GM19467 (cell line): ENCODE results near the gene HOXB6.

Experiments
- ATAC-seq: cut with Tn5 transposase; IDR thresholded peaks from one replicate; pipeline ENCODE4 v1.9.1; 2021; ENCODE audit warnings: mild to moderate bottlenecking, moderate library complexity; ENCODE audit not compliant: unreplicated experiment

Gene HOXB6

DNA sequence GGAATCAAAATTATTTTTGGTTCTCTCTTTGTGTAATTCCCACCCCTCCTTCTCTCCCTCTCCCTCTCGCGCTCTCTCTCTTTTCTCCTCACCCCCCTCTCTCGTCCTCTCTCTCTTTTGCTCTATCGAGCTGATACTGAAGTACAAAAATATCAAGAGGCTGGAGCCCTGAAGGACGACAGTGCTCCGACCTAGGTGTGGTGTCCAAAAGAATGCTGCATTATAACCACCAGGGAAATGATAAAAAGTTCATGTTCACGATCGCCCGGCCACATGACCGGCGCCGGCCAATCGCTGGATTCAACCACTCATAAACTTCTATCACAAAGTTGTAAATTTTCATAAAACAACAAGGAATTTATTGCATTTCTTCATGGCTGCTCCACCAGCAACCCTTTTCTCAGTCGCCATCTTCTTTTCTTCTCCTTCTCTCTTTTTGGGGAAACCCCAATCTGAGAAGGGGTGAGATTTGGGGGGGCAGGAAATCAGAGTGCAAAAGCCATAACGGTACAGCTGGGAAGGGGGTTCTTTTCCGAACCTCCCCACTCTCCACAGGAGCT lies at the start of gene HOXB6:
TSS of gene HOXB6 (minus strand) at position 217 of the 560 bp plus-strand sequence. CDS start 6,836 bp downstream, outside the sequence.
- no peak for ATAC-seq

DNA sequence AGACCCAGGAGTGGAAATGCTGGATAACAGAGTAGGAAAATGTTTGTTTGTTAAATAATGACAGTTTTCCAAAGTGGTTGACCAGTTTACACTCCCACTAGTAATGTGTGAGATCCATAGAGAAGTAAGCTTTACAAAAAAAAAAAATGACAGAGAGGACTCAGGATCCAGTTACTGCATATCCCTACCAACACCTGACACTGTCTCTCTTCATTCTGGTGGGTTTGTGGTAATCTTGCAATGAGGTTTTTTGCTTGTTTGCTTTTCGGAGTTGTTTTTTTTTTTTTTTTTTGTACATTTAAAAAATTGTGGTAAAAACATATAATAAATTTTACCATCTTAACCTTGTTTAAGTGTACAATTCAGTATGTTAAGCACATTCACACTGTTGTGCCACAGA lies 45.0 kb upstream of the HOXB6 start:
- no peak for ATAC-seq

DNA sequence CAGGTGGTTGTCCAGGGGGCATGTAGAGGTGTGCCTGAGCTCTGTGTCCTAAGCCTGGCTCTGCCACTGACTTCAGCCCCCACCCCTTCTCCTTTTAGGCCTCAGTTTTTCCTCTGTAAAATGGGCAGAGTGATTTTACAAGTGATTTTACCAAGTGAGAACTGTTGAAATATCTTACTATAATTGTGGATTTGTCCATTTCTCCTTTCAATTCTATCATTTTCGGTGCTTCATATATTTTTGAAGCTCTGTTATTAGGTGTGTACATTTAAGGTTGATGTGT lies 43.1 kb upstream of the HOXB6 start:
- no peak for ATAC-seq

DNA sequence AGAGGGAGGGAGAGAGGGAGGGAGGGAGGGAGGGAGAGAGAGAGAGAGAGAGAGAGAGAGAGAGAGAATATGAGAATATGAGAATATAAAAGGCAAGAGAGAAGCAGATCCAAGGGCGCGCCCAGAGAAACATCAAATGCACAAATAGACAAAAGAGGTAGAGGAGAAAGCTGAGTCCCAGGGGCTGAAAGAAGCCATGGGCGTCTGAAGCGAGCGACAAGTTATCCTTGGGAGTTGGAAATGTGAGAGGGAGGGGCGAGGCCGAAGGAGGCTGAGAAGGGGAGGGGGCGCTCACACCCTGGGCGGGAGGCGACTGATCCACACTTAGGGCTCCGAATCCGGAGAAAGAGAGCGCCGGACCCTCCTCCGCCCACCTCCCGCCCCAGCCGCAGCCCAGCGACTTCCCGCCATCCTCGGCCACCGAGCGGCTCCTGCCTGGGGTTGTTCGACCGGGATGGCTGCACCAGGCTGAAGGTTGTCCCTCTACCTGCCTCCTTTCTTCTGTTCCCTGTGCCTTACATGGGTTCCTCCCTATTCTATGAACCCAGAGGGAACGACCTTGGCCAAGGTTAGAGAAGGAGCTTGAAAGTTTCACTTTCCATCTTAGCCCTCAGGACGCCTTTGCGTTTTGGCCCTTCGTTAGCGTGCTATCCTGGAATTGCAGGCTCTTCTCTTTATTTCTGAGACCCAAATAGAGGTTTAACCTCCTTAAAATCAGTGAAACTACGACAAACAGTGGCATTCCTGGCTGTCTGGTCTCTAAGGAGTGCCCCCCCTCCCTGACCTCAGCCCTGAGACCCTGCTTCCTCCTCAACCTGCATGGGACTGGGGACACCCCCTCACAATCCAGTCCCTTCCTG lies 42.5 kb upstream of the HOXB6 start:
- no peak for ATAC-seq

DNA sequence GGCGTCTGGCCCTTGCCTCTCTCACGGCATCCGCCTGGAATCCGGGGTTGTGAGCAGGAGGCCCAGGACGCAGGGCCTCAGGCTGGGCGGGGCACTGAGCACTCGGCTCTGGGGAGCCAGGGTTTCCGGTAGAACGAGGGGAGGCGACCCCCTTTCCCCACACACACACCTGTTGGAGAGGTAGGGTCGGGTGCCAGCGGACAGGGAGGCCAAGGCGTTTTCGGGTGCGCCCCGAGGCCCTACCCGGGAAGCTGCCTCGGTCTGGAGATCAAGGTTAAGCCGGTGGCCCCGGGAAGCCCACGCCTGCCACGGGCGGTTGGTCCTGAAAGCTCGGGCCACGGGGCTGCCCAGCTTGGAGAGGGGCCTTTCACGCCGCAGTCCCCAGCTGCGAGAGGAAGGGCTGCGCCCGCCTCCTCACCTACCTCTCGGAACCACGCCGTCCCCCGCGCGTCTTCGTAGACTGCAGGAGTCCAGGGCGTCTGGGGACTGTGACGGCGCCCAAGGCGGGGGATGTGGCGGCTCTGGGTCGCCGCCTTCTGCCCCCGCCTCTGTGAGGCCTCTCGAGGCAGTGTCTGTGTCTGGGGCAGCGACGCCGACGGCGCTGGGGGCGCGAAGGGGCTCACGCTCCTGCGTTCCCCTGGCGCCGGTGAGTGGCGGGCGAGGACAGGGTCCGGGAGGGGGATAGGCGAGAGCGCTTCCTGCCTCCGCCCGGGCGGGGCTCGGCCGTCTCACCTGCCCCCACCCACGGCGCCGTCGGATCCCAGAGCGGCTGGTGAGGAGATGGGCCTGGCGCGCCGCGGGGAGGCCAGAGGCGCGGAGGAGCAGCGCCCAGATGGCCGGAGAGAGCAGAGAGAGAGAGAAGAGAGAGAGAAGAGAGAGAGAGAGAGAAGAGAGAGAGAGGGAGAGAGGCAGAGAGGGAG lies 41.7 kb upstream of the HOXB6 start:
- no peak for ATAC-seq

DNA sequence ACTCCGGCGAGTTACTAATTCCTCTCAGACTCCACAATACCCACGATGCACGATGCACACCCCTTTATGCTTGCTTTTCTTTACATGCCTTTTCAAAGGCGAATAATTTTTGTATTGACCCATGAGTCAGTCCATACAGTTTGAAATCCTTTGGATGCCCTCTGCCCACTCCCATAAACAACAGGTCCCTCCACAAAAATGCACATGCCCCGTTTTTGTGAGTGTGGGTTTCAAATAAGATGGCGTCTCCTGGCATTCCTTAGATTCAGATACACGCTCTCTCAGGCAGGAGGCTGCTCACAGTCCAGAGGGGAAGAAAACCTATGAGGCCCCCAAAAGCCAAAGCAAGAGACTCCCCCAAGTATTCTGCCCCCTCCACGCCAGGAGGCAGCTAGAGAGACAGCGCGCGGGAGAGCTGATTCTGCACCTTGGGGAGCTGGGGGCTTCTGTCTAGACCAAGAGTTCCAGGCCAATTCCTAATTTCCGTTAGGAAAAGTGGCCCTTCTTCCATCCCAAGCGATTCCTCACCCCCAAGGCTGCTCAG lies 40.9 kb upstream of the HOXB6 start:
- no peak for ATAC-seq

DNA sequence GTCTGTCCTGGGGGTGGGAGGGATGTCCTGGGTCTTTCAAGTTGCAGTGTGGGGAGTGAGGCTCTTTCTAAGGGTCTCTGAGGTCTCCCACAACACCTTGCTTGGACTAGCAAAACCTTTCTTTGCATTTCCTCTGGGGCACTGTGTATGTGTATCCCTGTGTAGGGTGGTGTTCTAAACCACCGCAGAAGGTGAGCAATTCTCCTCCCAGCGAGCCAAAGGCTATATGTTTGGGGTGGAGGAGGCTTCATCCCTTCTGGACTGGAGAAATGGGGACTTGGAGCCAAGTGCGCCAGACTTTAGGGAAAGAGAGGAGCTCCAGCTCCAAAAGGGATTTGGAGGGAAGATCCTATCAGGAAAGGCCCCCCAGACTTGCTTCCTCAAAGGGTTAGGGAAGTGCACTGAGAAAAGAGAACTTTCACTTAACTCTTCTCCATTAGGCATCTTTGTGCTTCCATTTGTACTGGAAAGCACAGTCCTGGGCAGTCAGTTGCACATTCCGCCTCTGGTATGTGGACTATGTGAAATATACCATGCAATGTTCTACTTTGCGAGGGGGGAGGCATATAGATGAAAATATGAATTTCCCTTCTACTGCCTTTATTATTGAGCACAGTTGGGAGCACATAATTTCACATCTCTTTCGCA lies 40.2 kb upstream of the HOXB6 start:
- ATAC-seq = no peak

DNA sequence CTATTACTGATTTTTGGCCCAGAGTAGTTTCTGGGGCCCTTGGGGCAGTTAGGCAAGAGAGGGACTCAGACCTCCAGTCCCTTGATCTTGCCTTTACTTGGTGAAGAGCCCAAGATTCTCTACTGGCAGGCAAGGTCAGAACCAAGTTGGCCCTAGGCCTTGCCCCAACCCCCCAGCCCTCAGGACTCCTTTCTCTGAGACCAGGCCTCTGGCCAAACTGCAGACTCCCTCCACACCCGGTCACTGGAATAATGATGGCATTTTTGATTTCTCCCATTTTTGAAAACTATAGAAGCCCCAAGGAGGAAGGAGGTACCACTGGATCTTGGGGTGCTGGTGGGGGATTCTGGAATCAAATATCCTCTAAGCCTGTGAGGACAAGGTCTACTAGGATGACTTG lies 39.4 kb upstream of the HOXB6 start:
- ATAC-seq = no peak

DNA sequence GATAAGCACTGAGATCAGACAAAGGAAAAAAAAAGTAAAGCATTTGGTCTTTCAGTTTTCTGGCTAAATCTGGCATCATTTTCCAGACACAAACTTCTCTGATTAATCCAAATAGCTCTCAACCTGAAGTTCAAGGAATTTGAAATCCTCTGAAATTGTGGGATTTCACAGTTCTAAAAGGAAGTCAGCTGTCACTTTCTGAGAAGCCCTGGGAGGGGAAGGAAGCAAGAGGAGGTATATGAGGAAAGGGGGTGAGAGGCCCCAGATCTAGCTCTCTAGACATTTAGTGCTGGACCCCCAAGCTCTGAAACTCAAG lies 38.9 kb upstream of the HOXB6 start:
- ATAC-seq = no peak

DNA sequence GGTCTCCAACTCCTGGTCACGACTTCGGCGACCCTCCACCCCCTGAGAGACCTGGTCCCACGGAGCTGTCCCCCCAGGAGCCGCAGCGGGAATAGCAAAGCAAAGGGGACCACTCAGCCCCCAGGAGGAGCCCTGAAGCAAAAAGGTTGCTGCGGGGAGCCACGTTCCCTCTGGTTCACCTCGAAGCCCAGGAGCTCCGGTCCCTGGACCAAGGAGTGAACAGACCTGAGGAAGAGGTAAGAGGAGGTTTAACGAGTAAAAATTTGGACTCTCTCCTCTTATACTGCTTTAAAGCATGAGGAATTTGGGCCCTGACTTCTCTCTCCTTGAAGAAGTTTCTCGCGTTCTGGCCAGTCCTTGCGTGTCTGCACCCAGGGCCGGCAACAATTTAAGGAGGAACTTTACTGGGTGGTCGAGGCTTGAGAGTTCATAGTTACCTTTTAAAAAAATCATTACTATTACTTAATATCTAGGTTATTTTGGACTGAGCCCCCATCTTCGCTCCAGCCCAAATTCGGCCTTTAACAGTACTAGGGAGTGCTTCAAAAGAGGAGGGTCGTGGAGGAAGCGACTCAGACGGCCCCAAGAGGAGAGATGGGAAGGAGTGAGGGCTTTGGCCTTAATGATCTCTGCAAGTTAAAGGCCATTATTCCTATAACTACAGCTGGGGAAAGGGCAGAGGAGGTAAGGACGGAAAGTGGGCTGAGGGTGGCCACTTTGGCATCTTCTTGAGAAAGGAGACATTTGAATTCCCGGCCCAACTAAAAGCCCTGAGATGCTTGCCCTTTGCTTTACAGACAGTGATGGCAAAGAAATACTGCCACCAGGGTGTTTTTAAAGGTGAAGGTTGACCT lies 38.3 kb upstream of the HOXB6 start:
- no peak for ATAC-seq

DNA sequence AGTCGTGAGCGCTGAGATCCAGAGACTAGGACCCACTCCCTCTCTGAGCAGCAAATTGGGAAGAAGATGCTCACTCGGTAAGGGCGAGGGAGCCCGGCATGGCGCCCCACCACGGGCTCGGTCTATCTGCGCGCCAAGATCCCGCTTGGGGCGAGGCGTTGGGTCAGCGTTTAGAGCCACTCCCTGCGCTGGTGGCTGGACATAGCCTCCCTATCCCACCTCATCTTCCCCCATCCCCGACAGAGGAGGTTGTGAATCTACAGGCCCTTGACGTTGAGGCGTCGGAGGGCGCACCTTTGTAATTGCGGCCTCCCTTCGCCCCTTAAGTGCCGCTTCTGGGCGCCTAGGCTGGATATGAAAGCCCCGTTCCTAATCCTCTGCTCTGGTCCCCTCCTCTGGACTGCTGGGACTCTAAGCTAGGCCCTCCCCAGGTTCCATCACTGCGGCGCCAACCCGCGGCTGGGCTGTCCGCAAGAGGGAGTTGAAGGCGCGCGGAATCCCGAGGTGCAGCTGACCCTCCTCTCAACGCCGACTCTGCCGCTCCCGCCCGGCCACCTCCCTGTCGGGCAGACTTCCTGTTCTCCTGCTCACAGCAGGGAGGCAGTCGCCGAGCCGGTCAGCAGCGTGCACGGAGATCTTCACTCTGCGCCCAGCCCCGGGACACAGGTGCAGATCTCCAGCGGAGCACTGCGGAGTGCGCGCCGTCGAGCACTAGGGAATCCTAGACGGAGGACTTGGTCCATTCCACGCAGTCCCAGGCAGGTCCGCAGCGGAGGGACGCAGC lies 37.5 kb upstream of the HOXB6 start:
- ATAC-seq = no peak

DNA sequence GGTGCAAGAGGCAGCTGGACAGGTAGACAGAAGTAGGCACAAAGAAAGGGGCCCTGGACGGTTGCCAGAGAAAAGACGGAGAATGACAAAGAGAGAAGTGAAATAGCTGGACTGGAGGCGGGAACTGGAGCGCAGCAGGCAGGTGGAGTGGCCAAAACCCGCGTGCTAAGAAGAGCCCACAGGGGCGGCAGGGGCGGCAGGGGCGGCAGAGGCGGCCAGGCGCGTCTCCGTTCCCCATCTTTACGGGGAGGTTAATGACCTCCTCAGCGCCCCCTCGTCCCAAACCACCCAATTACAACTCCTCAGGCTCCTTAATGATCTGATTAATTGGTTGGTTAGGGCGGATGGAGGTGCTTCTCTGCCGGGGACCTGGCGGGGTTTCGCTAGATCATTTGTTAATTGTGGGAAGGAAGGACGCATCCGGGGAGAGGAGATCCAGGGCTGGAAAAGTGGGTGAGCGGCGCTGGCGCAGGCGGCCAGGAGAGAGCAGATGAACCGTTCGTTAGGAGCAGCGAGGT lies 36.8 kb upstream of the HOXB6 start:
- no peak for ATAC-seq

DNA sequence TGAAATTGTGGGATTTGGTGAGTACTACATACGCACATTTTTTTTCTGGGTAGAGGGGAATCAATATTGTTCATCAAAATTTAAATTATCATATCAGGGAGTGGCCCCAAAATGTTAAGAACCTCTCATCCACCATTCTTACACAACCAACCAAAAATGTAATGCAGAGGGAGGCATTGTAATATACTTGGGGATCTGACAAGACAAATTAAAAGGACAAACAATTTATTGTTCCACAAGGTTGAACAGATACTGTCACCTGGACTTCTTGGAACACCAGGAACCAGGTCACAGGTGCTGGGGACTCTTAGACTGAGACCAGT lies 36.0 kb upstream of the HOXB6 start:
- ATAC-seq = no peak

DNA sequence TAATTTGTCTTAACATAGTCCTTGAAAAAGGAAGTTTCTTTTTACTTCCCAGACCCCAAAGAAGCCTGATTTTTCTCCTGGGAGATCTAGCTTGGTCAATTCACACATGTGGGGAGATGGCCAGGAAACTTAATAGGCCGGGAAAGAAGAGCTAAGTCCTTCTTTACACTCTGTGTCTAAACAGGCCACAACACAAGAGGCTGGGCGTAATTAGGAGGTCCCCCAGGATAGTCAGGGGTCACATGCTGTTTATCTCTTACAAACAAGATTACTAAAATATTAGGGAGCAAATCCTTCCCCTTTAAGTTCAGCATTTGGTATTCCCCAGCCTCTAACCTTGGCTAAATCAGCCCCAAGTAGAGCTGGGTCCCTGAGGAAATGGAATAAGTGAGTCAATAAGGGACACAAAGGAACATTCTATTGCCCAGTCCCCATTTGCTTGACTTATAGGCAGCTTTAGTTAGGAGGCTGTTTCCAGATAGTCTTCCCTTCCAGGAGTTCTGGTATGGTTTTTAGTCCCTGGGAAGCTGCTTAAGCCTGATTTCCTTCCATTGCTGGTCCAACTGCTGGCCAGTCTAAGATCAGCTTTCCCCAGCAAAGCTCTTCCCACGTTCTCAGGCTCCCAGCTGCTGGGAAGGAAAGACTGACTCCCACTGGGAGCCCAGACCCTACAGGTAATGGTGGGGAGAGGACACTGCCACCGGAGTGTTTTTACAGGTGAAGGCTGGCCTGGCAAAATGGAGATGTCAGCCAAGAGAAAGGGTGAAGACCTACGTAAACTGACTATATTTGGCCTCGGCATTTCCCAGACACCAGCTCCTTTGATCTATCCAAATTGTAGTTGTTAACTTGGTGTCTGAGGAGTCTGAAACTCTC lies 35.4 kb upstream of the HOXB6 start:
- ATAC-seq = no peak

DNA sequence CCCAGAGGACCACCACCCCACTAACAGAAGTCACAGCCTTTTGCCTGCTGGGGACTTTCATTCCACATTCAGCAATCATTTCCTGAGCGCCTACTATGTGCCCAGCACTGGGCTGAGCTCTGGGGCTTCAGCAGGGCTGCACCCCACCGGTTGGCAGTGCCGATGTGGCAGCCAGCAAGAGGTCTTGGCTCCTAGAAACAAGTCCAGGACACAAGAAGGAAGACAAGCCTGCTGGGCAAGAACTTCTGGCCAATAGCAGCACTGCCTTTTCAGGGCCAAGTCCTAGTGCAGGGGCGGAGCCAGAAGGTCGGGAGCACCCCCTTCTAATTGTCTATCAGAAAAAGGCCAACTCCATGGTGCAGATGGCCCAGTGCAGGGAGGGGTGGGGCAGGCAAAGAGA lies 34.4 kb upstream of the HOXB6 start:
- ATAC-seq = no peak

DNA sequence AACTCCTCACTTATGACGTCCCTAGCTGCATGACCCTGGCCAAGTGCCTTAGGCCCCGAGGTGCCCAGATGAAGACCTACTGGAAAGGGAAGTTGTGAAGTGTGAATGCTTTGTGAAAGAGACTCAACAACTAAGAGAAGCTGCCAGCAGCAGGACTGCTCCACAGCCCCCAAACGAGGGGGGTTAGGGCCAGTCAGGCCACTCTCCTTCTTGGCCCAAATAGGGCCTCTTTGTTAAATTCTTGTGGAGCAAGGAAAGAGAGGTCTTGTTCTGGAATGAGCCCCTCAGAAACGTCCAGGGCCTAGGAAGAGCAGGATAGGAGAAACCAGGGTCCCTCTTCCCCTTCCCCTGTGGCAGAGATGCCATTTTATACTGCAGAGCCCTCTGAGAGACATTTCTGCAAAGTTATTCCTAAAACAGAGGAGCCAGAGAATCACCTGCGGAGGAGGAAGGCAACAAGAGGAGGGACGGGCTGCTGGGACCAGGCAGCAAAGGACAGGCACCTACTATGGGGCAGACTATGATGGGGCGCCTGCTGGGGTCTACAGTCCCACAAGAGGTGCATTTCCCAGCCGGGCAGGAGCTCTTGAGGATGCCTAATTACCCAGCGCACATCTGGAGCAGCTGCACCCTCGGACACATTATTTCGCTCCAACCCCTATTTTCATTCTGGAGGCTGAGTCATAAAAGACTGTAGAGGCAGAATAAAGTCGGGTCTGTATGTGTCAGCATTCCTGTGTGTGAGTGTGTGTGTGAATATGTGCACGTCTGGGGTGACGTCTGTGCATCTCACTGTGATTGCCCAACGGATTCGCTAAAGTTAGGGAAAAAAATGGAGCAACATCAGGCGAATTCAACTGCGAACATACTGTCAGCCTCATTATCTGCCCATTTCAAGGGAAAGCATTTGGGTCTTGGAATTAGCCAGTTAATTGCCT lies 32.8 kb upstream of the HOXB6 start:
- ATAC-seq = no peak
